WTC11 (cell line): ENCODE data around the gene NTN4. TPM values are rescaled to one million over a fixed set of nuclear protein-coding genes. Genes with fewer than 3 reads are reported as not detected.

ENCODE experiments used
- ATAC-seq: fragments of 200-7000 bp; cut with Tn5 transposase; 2 replicates; pipeline ENCODE4 v1.10.0; 2021; ENCODE audit warnings: mild to moderate bottlenecking, moderate library complexity
- CTCF ChIA-PET: fragments of 300-600 bp; sonication (Branson Sonifier 250); formaldehyde crosslinking; loops from one replicate; lab custom pipeline; 2021; ENCODE audit warnings: antibody characterized with exemption; lab: Charles Lee
- POLR2A ChIA-PET: fragments of 350-600 bp; sonication (Branson Sonifier 250); formaldehyde crosslinking; loops from one replicate; lab custom pipeline; 2021; ENCODE audit warnings: antibody characterized with exemption; lab: Charles Lee
- DNase-seq: peaks from one replicate; pipeline ENCODE4 v3.0.0; 2021; ENCODE audit warnings: low spot score
- H3K27ac Mint-ChIP-seq: 2 replicates; pipeline ENCODE4 v1.8.0; 2021; ENCODE audit warnings: mixed read lengths
- H3K27me3 Mint-ChIP-seq: 2 replicates; pipeline ENCODE4 v1.8.0; 2021; ENCODE audit warnings: low read depth, mild to moderate bottlenecking, moderate library complexity, mixed read lengths
- H3K36me3 Mint-ChIP-seq: 2 replicates; pipeline ENCODE4 v1.8.0; 2021; ENCODE audit warnings: mixed read lengths
- H3K4me1 Mint-ChIP-seq: 2 replicates; pipeline ENCODE4 v1.8.0; 2022; ENCODE audit warnings: mixed read lengths
- H3K4me3 Mint-ChIP-seq: 2 replicates; pipeline ENCODE4 v1.8.0; 2021; ENCODE audit warnings: mild to moderate bottlenecking, moderate library complexity, mixed read lengths
- H3K9me3 Mint-ChIP-seq: 2 replicates; pipeline ENCODE4 v1.8.0; 2021; ENCODE audit warnings: mixed read lengths
- CREB1 ChIP-seq: sonication (generic); formaldehyde crosslinking; IDR thresholded peaks from 2 replicates; pipeline ENCODE4 v1.8.0; 2023; ENCODE audit warnings: mild to moderate bottlenecking, missing genetic modification reagents
- FOXJ3 ChIP-seq: sonication (generic); formaldehyde crosslinking; IDR thresholded peaks from 2 replicates; pipeline ENCODE4 v1.9.0; 2021; ENCODE audit warnings: missing genetic modification reagents, mild to moderate bottlenecking, borderline replicate concordance
- FOXP1 ChIP-seq: sonication (generic); formaldehyde crosslinking; IDR thresholded peaks from 2 replicates; pipeline ENCODE4 v1.8.0; 2022; ENCODE audit warnings: missing genetic modification reagents, mild to moderate bottlenecking, moderate library complexity, borderline replicate concordance
- GRHL2 ChIP-seq: fragments of 250-450 bp; sonication (Bioruptor Pico); IDR thresholded peaks from 2 replicates; pipeline ENCODE4 v1.8.0; 2022; ENCODE audit warnings: mild to moderate bottlenecking, moderate library complexity; ENCODE audit not compliant: insufficient replicate concordance, severe bottlenecking
- KAT7 ChIP-seq: sonication (generic); formaldehyde crosslinking; IDR thresholded peaks from 2 replicates; pipeline ENCODE4 v1.8.1; 2023; ENCODE audit warnings: missing genetic modification reagents, mild to moderate bottlenecking, borderline replicate concordance
- MXD4 ChIP-seq: fragments of 250-450 bp; sonication (Bioruptor Pico); IDR thresholded peaks from 2 replicates; pipeline ENCODE4 v1.8.0; 2021; ENCODE audit warnings: mild to moderate bottlenecking, moderate library complexity, borderline replicate concordance
- NR1H2 ChIP-seq: sonication (generic); formaldehyde crosslinking; IDR thresholded peaks from 2 replicates; pipeline ENCODE4 v1.9.0; 2021; ENCODE audit warnings: mild to moderate bottlenecking, moderate library complexity, missing genetic modification reagents
- OVOL2 ChIP-seq: fragments of 250-450 bp; sonication (Bioruptor Pico); IDR thresholded peaks from 2 replicates; pipeline ENCODE4 v1.9.0; 2021; ENCODE audit warnings: mild to moderate bottlenecking, borderline replicate concordance
- TEAD4 ChIP-seq: sonication (generic); formaldehyde crosslinking; IDR thresholded peaks from 2 replicates; pipeline ENCODE4 v1.8.0; 2022; ENCODE audit warnings: mild to moderate bottlenecking, missing genetic modification reagents
- TP53 ChIP-seq: sonication (generic); formaldehyde crosslinking; IDR thresholded peaks from 2 replicates; pipeline ENCODE4 v1.8.1; 2023; ENCODE audit warnings: mild to moderate bottlenecking, missing genetic modification reagents
- ZNF138 ChIP-seq: sonication (generic); formaldehyde crosslinking; conservative IDR thresholded peaks from 2 replicates; pipeline ENCODE4 v1.8.1; 2022; ENCODE audit warnings: mild to moderate bottlenecking, moderate library complexity, missing genetic modification reagents
- ZNF416 ChIP-seq: fragments of 250-450 bp; sonication (Bioruptor Pico); IDR thresholded peaks from 2 replicates; pipeline ENCODE4 v1.9.0; 2021; ENCODE audit warnings: mild to moderate bottlenecking, inconsistent platforms
- ZNF423 ChIP-seq: fragments of 250-450 bp; sonication (Bioruptor Pico); IDR thresholded peaks from 2 replicates; pipeline ENCODE4 v2.1.2; 2022; ENCODE audit warnings: mild to moderate bottlenecking, moderate library complexity
- total RNA-seq: library from RNA; stranded (reverse); gene quantifications from 3 replicates; pipeline ENCODE4 v1.2.3, GENCODE V29; 2021
- TF ChIP-seq, protein P1 (sequence below): fragments of 250-450 bp; sonication (Bioruptor Pico); IDR thresholded peaks from 2 replicates; pipeline ENCODE4 v1.9.0; 2021; ENCODE audit warnings: mild to moderate bottlenecking
- TF ChIP-seq, protein P2 (sequence below): fragments of 250-450 bp; sonication (Bioruptor Pico); IDR thresholded peaks from 2 replicates; pipeline ENCODE4 v1.9.0; 2021; ENCODE audit warnings: mild to moderate bottlenecking
- TF ChIP-seq, protein P3 (sequence below): sonication (generic); formaldehyde crosslinking; IDR thresholded peaks from 2 replicates; pipeline ENCODE4 v1.8.0; 2022; ENCODE audit warnings: mild to moderate bottlenecking, missing genetic modification reagents
- TF ChIP-seq, protein P4 (sequence below): fragments of 250-450 bp; sonication (Bioruptor Pico); conservative IDR thresholded peaks from 2 replicates; pipeline ENCODE4 v1.9.0; 2021; ENCODE audit warnings: mild to moderate bottlenecking
- TF ChIP-seq, protein P5 (sequence below): sonication (generic); formaldehyde crosslinking; IDR thresholded peaks from 2 replicates; pipeline ENCODE4 v1.8.1; 2022; ENCODE audit warnings: missing genetic modification reagents, borderline replicate concordance
- TF ChIP-seq, protein P6 (sequence below): fragments of 250-450 bp; sonication (Bioruptor Pico); IDR thresholded peaks from 2 replicates; pipeline ENCODE4 v1.9.0; 2021; ENCODE audit warnings: moderate library complexity, mild to moderate bottlenecking, inconsistent platforms, borderline replicate concordance
- TF ChIP-seq, protein P7 (sequence below): sonication (generic); formaldehyde crosslinking; IDR thresholded peaks from 2 replicates; pipeline ENCODE4 v1.8.1; 2023; ENCODE audit warnings: mild to moderate bottlenecking, missing genetic modification reagents
- TF ChIP-seq, protein P8 (sequence below): fragments of 250-450 bp; sonication (Bioruptor Pico); IDR thresholded peaks from 2 replicates; pipeline ENCODE4 v1.8.0; 2021; ENCODE audit warnings: mild to moderate bottlenecking

The NTN4 gene
- total RNA-seq, 1 experiment from 2014 or later: 2.7 TPM

DNA sequence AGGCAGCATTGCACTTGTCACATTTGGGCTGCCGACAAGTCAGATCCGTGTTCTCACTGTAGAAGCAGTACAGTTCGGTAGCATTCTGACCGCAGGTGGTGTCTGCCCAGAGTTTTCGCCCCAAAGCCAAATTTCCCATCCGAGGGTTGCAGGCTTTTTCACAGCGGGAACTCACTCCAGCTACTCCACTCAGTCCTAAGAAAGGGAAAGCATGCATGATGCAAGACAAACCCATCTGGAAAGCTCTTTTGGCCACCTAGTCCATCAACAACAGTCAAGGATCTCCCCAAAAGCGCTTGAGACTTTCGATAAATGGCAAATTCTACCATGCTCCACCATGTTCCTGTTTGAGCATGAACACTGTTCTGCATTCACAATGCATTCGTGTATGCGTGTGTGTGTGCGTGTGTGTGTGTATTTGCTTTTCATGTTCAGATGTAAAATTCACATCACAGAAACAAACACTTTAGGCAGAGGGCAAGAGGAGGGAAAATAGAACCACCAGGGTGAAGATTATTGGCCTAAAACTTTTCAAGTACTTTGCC lies 3.2 kb downstream of the NTN4 start:
- no peak overlapping the region for H3K27ac Mint-ChIP-seq

DNA sequence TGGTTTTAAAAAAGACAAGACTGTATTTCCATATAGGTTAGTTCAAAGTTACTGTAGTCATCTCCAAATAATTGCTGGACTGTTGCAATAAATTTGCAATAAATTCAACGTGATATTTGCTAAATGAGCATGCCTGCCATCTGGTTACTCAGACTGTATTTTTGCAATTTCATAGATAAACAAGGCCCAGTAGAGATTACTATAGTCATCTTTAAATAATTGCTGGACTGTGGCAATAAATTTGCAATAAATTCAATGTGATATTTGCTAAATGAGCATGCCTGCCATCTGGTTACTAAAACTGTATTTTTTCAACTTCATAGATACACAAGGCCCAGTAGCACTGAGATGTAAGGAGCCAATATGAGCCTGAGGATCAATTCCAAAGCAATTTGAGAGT lies 5.6 kb downstream of the NTN4 start:
- Mint-ChIP-seq H3K27ac (no peak overlapping the region), H3K4me3 (no peak overlapping the region), H3K4me1 (peaks cover 6% of the 10 kb centered on the region), H3K36me3 (no peaks in the 10 kb centered on the region), H3K27me3 (peaks cover 34% of the 10 kb centered on the region), H3K9me3 (no peaks in the 10 kb centered on the region)
- ChIA-PET POLR2A (no interaction called here), CTCF (no interaction called here)
- ATAC-seq (no peak), DNase-seq (no peak)
- TF ChIP-seq CREB1 (CRISPR knock-in tag) (no peak), FOXJ3 (CRISPR knock-in tag) (no peak), OVOL2 (no peak), TEAD4 (no peak), NR1H2 (CRISPR knock-in tag) (no peak), TP53 (no peak), MXD4 (CRISPR knock-in tag) (no peak), GRHL2 (CRISPR knock-in tag) (no peak), ZNF138 (no peak), KAT7 (CRISPR knock-in tag) (no peak), ZNF416 (no peak)
- TF ChIP-seq, protein P1, sequence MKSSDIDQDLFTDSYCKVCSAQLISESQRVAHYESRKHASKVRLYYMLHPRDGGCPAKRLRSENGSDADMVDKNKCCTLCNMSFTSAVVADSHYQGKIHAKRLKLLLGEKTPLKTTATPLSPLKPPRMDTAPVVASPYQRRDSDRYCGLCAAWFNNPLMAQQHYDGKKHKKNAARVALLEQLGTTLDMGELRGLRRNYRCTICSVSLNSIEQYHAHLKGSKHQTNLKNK: no peak
- TF ChIP-seq, protein P2, sequence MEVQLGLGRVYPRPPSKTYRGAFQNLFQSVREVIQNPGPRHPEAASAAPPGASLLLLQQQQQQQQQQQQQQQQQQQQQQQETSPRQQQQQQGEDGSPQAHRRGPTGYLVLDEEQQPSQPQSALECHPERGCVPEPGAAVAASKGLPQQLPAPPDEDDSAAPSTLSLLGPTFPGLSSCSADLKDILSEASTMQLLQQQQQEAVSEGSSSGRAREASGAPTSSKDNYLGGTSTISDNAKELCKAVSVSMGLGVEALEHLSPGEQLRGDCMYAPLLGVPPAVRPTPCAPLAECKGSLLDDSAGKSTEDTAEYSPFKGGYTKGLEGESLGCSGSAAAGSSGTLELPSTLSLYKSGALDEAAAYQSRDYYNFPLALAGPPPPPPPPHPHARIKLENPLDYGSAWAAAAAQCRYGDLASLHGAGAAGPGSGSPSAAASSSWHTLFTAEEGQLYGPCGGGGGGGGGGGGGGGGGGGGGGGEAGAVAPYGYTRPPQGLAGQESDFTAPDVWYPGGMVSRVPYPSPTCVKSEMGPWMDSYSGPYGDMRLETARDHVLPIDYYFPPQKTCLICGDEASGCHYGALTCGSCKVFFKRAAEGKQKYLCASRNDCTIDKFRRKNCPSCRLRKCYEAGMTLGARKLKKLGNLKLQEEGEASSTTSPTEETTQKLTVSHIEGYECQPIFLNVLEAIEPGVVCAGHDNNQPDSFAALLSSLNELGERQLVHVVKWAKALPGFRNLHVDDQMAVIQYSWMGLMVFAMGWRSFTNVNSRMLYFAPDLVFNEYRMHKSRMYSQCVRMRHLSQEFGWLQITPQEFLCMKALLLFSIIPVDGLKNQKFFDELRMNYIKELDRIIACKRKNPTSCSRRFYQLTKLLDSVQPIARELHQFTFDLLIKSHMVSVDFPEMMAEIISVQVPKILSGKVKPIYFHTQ (CRISPR knock-in tag): no peak
- TF ChIP-seq, protein P3, sequence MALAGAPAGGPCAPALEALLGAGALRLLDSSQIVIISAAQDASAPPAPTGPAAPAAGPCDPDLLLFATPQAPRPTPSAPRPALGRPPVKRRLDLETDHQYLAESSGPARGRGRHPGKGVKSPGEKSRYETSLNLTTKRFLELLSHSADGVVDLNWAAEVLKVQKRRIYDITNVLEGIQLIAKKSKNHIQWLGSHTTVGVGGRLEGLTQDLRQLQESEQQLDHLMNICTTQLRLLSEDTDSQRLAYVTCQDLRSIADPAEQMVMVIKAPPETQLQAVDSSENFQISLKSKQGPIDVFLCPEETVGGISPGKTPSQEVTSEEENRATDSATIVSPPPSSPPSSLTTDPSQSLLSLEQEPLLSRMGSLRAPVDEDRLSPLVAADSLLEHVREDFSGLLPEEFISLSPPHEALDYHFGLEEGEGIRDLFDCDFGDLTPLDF (CRISPR knock-in tag): no peak
- TF ChIP-seq, protein P4, sequence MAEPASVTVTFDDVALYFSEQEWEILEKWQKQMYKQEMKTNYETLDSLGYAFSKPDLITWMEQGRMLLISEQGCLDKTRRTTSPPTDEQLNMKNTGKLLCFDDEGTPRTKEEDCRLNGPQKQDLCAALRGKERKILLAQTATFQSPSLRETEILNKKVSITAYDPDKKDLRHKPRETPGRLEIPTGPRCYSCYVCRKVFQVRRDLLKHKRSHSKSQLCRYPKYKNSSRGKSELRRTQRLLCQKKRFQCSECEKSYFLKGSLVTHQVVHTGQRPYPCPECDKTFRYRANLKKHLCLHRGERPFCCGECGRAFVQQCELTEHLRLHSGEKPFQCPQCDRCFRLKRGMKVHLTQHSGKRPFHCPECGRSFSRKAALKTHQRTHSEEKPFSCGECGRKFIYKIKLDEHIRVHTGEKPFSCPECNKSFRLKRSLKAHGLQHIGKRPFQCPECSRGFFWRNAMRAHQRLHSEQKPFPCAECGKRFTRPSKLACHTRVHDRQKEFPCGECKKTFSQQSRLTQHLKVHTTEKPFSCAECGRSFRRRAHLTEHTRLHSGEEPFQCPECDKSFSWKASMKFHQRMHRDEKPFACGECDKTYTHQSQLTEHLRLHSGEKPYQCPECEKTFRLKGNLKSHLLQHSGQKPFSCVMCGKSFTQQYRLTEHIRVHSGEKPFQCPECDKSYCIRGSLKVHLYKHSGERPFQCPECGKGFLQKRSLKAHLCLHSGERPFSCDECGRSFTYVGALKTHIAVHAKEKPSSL (CRISPR knock-in tag): no peak
- TF ChIP-seq, protein P5, sequence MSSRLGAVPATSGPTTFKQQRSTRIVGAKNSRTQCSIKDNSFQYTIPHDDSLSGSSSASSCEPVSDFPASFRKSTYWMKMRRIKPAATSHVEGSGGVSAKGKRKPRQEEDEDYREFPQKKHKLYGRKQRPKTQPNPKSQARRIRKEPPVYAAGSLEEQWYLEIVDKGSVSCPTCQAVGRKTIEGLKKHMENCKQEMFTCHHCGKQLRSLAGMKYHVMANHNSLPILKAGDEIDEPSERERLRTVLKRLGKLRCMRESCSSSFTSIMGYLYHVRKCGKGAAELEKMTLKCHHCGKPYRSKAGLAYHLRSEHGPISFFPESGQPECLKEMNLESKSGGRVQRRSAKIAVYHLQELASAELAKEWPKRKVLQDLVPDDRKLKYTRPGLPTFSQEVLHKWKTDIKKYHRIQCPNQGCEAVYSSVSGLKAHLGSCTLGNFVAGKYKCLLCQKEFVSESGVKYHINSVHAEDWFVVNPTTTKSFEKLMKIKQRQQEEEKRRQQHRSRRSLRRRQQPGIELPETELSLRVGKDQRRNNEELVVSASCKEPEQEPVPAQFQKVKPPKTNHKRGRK: no peak

More for the DNA sequence above, 3.2 kb downstream of the NTN4 start:
- DNase-seq: no peak
- TF ChIP-seq, protein P6, sequence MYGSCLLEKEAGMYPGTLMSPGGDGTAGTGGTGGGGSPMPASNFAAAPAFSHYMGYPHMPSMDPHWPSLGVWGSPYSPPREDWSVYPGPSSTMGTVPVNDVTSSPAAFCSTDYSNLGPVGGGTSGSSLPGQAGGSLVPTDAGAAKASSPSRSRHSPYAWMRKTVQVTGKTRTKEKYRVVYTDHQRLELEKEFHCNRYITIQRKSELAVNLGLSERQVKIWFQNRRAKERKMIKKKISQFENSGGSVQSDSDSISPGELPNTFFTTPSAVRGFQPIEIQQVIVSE: no peak
- no peak for TF ChIP-seq FOXP1
- TF ChIP-seq, protein P1: no peak
- TF ChIP-seq, protein P7, sequence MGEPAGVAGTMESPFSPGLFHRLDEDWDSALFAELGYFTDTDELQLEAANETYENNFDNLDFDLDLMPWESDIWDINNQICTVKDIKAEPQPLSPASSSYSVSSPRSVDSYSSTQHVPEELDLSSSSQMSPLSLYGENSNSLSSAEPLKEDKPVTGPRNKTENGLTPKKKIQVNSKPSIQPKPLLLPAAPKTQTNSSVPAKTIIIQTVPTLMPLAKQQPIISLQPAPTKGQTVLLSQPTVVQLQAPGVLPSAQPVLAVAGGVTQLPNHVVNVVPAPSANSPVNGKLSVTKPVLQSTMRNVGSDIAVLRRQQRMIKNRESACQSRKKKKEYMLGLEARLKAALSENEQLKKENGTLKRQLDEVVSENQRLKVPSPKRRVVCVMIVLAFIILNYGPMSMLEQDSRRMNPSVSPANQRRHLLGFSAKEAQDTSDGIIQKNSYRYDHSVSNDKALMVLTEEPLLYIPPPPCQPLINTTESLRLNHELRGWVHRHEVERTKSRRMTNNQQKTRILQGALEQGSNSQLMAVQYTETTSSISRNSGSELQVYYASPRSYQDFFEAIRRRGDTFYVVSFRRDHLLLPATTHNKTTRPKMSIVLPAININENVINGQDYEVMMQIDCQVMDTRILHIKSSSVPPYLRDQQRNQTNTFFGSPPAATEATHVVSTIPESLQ (CRISPR knock-in tag): no peak
- TF ChIP-seq ZNF423 (CRISPR knock-in tag): no peak
- TF ChIP-seq, protein P8, sequence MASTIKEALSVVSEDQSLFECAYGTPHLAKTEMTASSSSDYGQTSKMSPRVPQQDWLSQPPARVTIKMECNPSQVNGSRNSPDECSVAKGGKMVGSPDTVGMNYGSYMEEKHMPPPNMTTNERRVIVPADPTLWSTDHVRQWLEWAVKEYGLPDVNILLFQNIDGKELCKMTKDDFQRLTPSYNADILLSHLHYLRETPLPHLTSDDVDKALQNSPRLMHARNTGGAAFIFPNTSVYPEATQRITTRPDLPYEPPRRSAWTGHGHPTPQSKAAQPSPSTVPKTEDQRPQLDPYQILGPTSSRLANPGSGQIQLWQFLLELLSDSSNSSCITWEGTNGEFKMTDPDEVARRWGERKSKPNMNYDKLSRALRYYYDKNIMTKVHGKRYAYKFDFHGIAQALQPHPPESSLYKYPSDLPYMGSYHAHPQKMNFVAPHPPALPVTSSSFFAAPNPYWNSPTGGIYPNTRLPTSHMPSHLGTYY (CRISPR knock-in tag): no peak
- Mint-ChIP-seq H3K27me3 (peaks cover 55% of the 10 kb centered on the region), H3K9me3 (no peaks in the 10 kb centered on the region), H3K4me3 (no peak overlapping the region), H3K36me3 (no peaks in the 10 kb centered on the region), H3K4me1 (peaks cover 15% of the 10 kb centered on the region)
- ChIA-PET CTCF (no interaction called here), POLR2A (no interaction called here)
- ATAC-seq: no peak
